OCI-LY3 (cell line): ENCODE measurements around the gene ATXN2.
A peak's percentile ranks its signal among the peaks of the same experiment; 100 is the strongest.
"Not testable (repeated sequence)": the region's sequence is repeated elsewhere in the genome, so short reads cannot be mapped to it uniquely, and the experiment has no call there.

Experiments used
- H2AFZ ChIP-seq: fragments of 200-600, 300-600 bp; shearing (Covaris generic); 2 replicates; pipeline ENCODE4 v1.6.0; 2014; ENCODE audit warnings: antibody characterized with exemption, low read depth, low read length
- H3K27ac ChIP-seq: fragments of 200-600, 300-600 bp; sonication (generic); 2 replicates; pipeline ENCODE4 v1.5.1; 2014; ENCODE audit warnings: mild to moderate bottlenecking, low read length, moderate library complexity, mixed read lengths
- H3K27me3 ChIP-seq: fragments of 200-600, 300-600 bp; sonication (generic); 2 replicates; pipeline ENCODE4 v1.6.1; 2014; ENCODE audit warnings: low read depth, low read length, mixed read lengths
- H3K36me3 ChIP-seq: fragments of 200-600, 300-600 bp; sonication (generic); replicated peaks from 2 replicates; pipeline ENCODE3; 2014; ENCODE audit warnings: low read depth, low read length, mixed read lengths
- H3K4me1 ChIP-seq: fragments of 300-600, 200-600 bp; sonication (generic); 2 replicates; pipeline ENCODE4 v1.6.1; 2014; ENCODE audit warnings: low read length, mixed read lengths
- H3K4me2 ChIP-seq: fragments of 200-600, 300-600 bp; sonication (generic); 2 replicates; pipeline ENCODE4 v1.6.1; 2014; ENCODE audit warnings: low read length, mixed read lengths
- H3K4me3 ChIP-seq: fragments of 300-600, 200-600 bp; sonication (generic); 2 replicates; pipeline ENCODE4 v1.5.1; 2014; ENCODE audit warnings: antibody characterized with exemption, mild to moderate bottlenecking, low read length, moderate library complexity
- H3K79me2 ChIP-seq: fragments of 300-600, 200-600 bp; shearing (Covaris generic); 2 replicates; pipeline ENCODE4 v1.6.1; 2014; ENCODE audit warnings: mild to moderate bottlenecking, low read length, mixed read lengths
- H3K9ac ChIP-seq: fragments of 300-600, 200-600 bp; shearing (Covaris generic); 2 replicates; pipeline ENCODE4 v1.6.0; 2014; ENCODE audit warnings: mild to moderate bottlenecking, low read length, moderate library complexity
- H3K9me3 ChIP-seq: fragments of 200-600, 300-600 bp; shearing (Covaris generic); 2 replicates; pipeline ENCODE4 v1.6.1; 2014; ENCODE audit warnings: low read length, mixed read lengths; ENCODE audit not compliant: insufficient read depth
- H4K20me1 ChIP-seq: fragments of 200-600, 300-600 bp; sonication (generic); 2 replicates; pipeline ENCODE4 v1.6.1; 2016; ENCODE audit warnings: low read length, mixed read lengths; ENCODE audit not compliant: insufficient read depth
- EZH2phosphoT487 ChIP-seq: fragments of 200-600 bp; shearing (Covaris generic); IDR thresholded peaks from 2 replicates; pipeline ENCODE4 v1.6.1; 2018; ENCODE audit warnings: antibody characterized with exemption, mixed run types, low read depth
- TF ChIP-seq, protein P1 (sequence below): fragments of 200-600, 300-600 bp; sonication (generic); IDR thresholded peaks from 2 replicates; pipeline ENCODE4 v1.5.1; 2014; ENCODE audit warnings: antibody characterized with exemption, low read length, low read depth

Gene ATXN2

DNA sequence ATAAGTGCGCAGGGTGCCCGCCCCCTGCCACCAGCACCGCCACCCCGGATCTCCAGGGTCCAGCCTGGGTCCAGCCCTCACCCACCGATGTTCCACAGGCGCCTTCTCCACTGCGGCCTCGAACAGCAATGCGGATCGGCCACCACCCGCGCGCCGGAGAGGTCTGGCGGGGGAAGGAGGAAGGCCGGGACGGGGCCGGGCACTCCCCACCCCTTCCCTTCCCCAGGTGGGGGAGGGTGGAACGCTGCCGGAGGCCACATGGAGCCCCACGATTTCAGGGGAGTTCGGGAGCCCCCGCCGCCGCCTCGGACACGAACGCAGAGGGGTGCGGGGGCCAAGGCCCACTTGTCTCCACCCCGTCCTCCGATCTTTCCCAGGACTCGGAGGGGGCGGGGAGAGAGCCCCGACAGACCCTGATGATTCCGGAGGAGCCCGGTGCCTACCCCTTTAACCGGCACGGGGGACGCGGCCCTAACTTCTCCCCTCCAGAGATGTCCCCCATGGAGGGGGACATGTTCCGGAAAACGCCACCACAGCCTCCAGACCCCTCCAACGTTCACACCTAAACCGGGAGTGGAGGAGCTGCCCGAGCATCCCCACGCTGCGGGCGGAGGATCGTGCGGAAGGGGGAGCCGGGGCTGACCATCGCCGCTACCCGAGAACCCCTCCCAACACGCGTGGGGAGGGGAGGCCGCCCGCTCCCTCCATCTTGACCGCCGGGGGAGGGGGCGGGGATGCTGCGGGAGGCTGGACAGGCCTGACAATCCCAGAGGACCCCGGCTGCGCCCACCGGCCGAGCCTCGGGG lies 1.1 kb downstream of the ATXN2 start:
- peak overlapping the region; percentile 73 for H3K27ac ChIP-seq
- H2AFZ ChIP-seq: no peak overlapping the region
- peaks cover 43% of the 10 kb centered on the region for H4K20me1 ChIP-seq
- H3K79me2 ChIP-seq: peaks cover 61% of the 10 kb centered on the region
- no peaks in the 10 kb centered on the region for H3K9me3 ChIP-seq
- no peaks in the 10 kb centered on the region for H3K36me3 ChIP-seq
- peak overlapping the region; percentile 97 for H3K4me3 ChIP-seq
- H3K4me1 ChIP-seq: peaks cover 18% of the 10 kb centered on the region
- H3K4me2 ChIP-seq: peak overlapping the region; percentile 94
- no peaks in the 10 kb centered on the region for H3K27me3 ChIP-seq
- peak overlapping the region; percentile 92 for H3K9ac ChIP-seq
- TF ChIP-seq EZH2phosphoT487: no peak
- TF ChIP-seq, protein P1, sequence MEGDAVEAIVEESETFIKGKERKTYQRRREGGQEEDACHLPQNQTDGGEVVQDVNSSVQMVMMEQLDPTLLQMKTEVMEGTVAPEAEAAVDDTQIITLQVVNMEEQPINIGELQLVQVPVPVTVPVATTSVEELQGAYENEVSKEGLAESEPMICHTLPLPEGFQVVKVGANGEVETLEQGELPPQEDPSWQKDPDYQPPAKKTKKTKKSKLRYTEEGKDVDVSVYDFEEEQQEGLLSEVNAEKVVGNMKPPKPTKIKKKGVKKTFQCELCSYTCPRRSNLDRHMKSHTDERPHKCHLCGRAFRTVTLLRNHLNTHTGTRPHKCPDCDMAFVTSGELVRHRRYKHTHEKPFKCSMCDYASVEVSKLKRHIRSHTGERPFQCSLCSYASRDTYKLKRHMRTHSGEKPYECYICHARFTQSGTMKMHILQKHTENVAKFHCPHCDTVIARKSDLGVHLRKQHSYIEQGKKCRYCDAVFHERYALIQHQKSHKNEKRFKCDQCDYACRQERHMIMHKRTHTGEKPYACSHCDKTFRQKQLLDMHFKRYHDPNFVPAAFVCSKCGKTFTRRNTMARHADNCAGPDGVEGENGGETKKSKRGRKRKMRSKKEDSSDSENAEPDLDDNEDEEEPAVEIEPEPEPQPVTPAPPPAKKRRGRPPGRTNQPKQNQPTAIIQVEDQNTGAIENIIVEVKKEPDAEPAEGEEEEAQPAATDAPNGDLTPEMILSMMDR: no peak

DNA sequence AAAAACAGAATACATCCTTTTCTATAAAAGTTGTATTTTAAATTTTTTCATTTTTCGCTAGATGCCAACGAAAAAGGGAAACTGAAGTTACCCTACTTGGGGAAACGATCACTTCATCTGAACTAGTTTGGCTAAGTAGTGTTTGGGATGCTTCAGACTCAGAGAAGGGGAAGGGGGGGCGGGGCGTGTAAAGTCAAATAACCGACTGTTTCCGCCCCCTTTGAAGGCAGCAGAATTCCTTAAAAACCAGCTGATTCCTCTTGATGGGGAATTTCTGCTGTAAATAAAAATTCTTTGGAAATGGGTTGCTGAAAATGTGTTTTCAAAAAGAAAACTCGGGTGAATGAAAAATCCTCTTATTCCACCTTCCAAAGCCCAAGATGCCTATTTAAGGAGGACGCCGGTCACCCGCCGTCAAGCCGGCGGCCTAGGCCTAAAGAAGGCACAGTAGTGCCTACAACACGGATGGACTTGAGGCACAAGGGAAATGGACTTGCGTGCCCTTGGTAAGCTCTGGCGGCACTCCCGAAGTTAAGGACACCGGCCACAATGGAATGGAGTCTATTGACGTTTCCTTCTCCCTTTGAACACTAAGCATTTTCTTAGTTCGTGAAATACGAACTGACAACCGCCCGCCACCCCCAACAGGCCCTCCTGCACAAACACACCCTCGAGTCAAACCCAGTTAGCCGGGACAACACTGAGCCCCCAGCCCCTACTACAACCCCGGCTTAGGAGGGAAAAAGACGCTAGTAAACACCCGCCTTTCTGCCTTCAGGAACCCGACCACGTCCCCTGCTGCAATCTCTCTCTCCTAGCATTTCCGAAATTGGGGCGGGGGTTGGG lies 1.9 kb downstream of the ATXN2 start:
- H4K20me1 ChIP-seq: peaks cover 46% of the 10 kb centered on the region
- no peaks in the 10 kb centered on the region for H3K27me3 ChIP-seq
- peak overlapping the region; percentile 97 for H3K4me3 ChIP-seq
- peak overlapping the region; percentile 94 for H3K4me2 ChIP-seq
- H3K4me1 ChIP-seq: peaks cover 18% of the 10 kb centered on the region
- peaks cover 68% of the 10 kb centered on the region for H3K79me2 ChIP-seq
- H3K27ac ChIP-seq: peak overlapping the region; percentile 73
- TF ChIP-seq EZH2phosphoT487: no peak
- TF ChIP-seq, protein P1: no peak
- H3K9ac ChIP-seq: peak overlapping the region; percentile 92
- no peaks in the 10 kb centered on the region for H3K9me3 ChIP-seq
- no peaks in the 10 kb centered on the region for H3K36me3 ChIP-seq
- no peak overlapping the region for H2AFZ ChIP-seq

- H3K9me3 ChIP-seq, H3K36me3 ChIP-seq, H3K4me2 ChIP-seq, H2AFZ ChIP-seq, H3K9ac ChIP-seq, H3K27me3 ChIP-seq, H3K27ac ChIP-seq, H3K4me3 ChIP-seq: not testable (repeated sequence)
- Histone ChIP-seq H3K4me1 (peaks cover 17% of the 10 kb centered on the region), H3K79me2 (peaks cover 86% of the 10 kb centered on the region), H4K20me1 (peaks cover 52% of the 10 kb centered on the region)
Observed at GRCh38 chr12:111595341-111595835, 3.7 kb downstream of the ATXN2 start.

DNA sequence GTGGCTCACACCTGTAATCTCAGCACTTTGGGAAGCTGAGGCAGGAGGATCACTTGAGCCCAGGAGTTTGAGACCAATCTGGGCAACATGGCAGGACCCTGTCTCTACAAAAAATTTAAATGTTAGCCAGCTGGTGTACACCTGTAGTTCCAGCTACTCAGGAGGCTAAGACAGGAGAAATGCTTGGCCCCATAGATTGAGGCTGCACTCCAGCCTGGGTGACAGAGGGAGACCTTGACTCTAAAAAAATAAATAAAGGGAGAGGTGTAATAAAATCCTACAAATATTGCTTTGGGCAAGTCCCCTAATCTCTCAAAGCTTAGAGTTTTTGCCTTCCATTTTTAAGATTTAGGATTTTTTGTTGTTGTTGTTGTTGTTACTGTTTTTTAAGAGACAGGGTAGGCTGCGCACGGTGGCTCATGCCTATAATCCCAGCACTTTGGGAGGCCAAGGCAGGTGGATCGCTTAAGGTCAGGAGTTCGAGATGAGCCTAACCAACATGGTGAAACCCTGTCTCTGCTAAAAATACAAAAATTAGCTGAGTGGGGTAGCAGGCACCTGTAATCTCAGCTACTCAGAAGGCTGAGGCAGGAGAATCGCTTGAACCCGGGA lies 7.6 kb downstream of the ATXN2 start:
- not testable (repeated sequence) for H3K9me3 ChIP-seq, H3K36me3 ChIP-seq, H2AFZ ChIP-seq, H3K4me1 ChIP-seq, H3K4me2 ChIP-seq, H3K27ac ChIP-seq, H3K9ac ChIP-seq, H3K27me3 ChIP-seq, H3K4me3 ChIP-seq
- peaks cover 98% of the 10 kb centered on the region for H3K79me2 ChIP-seq
- peaks cover 64% of the 10 kb centered on the region for H4K20me1 ChIP-seq
